ENCODE data around the gene B4GALT2. TPM values are rescaled to one million over a fixed set of nuclear protein-coding genes. Genes with fewer than 3 reads are reported as not detected.
A peak's percentile ranks its signal among the peaks of the same experiment; 100 is the strongest.

Gene B4GALT2, protein sequence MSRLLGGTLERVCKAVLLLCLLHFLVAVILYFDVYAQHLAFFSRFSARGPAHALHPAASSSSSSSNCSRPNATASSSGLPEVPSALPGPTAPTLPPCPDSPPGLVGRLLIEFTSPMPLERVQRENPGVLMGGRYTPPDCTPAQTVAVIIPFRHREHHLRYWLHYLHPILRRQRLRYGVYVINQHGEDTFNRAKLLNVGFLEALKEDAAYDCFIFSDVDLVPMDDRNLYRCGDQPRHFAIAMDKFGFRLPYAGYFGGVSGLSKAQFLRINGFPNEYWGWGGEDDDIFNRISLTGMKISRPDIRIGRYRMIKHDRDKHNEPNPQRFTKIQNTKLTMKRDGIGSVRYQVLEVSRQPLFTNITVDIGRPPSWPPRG
- total RNA-seq (2021) = 66.2 and 72.9 TPM in 2 replicates
- Bru-seq, nascent RNA = percentile 66 among the genes with signal in this experiment
- BruChase-seq, experiment 1, labeled RNA remaining after a 2-hour chase = percentile 73 among the genes with signal in this experiment
- BruChase-seq, experiment 2, labeled RNA remaining after a 6-hour chase = percentile 86 among the genes with signal in this experiment
- long read RNA-seq, transcript B4GALT2-203 (7 exons, 2,203 nt) = major isoform, 88 of 146 reads
- long read RNA-seq, partial matches to known transcripts = 30 of 146 reads
- long read RNA-seq, other reads (novel, unspliced or antisense) = 28 of 146 reads

GRCh38 chr1:43978551-43979260 lies at the start of gene B4GALT2:
TSS of gene B4GALT2 (plus strand) at chr1:43979210. CDS start at chr1:43981161, 1,951 bp downstream.
- ChIA-PET POLR2A (ENCODE audit: unreplicated experiment) (no interaction called here), CTCF (no interaction called here)
- no TSS peak for BruUV-seq (replicated peaks)
- DNase-seq = peak in 1 of 2 experiments; percentile 55
- H3K27me3 ChIP-seq (ENCODE audit: insufficient read depth, low read depth) = no peaks in the 10 kb centered on the region
- TF ChIP-seq, protein P1, sequence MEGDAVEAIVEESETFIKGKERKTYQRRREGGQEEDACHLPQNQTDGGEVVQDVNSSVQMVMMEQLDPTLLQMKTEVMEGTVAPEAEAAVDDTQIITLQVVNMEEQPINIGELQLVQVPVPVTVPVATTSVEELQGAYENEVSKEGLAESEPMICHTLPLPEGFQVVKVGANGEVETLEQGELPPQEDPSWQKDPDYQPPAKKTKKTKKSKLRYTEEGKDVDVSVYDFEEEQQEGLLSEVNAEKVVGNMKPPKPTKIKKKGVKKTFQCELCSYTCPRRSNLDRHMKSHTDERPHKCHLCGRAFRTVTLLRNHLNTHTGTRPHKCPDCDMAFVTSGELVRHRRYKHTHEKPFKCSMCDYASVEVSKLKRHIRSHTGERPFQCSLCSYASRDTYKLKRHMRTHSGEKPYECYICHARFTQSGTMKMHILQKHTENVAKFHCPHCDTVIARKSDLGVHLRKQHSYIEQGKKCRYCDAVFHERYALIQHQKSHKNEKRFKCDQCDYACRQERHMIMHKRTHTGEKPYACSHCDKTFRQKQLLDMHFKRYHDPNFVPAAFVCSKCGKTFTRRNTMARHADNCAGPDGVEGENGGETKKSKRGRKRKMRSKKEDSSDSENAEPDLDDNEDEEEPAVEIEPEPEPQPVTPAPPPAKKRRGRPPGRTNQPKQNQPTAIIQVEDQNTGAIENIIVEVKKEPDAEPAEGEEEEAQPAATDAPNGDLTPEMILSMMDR (conservative IDR thresholded peaks at IDR 0.05) = no peak
- no peak for TF ChIP-seq EZH2 (IDR thresholded peaks at IDR 0.05; ENCODE audit: low read depth)
- peak within 1 kb of the TSS; percentile 95 for H3K4me2 ChIP-seq
- H3K4me1 ChIP-seq (replicated peaks; ENCODE audit: insufficient read depth) = peaks cover 49% of the 10 kb centered on the region
- H2AFZ ChIP-seq = peak within 1 kb of the TSS; percentile 91
- H3K27ac ChIP-seq = peak within 1 kb of the TSS; percentile 38; the same call in 1 of the 2 replicates
- intact Hi-C loops (cut with micrococcal nuclease; ENCODE audit: unreplicated experiment) = loop anchor here (10.0 kb wide), 1 partner anchor 274 kb away; the partner anchor contains the start of gene ST3GAL3
- H3K9me3 ChIP-seq (ENCODE audit: insufficient read depth, low read depth) = no peaks in the 10 kb centered on the region
- no peaks in the 10 kb centered on the region for H3K9me2 ChIP-seq (ENCODE audit: insufficient read depth)
- H3K79me2 ChIP-seq (ENCODE audit: low read depth) = peaks cover 69% of the 10 kb centered on the region
- H3K36me3 ChIP-seq (ENCODE audit: low read depth) = peaks cover 16% of the 10 kb centered on the region
- peaks cover 41% of the 10 kb centered on the region; the same call in 1 of the 2 replicates for H3F3A ChIP-seq (ENCODE audit: insufficient read depth, low read depth)
- peaks cover 12% of the 10 kb centered on the region; the same call in 1 of the 2 replicates for H4K20me1 ChIP-seq (ENCODE audit: insufficient read depth)
- H3K4me3 ChIP-seq = peak within 1 kb of the TSS; percentile 90

GRCh38 chr1:43930168-43930948 lies 48.7 kb upstream of the B4GALT2 start:
- H3K9me2 ChIP-seq (ENCODE audit: insufficient read depth) = no peaks in the 10 kb centered on the region
- peaks cover 47% of the 10 kb centered on the region for H3K4me1 ChIP-seq (replicated peaks; ENCODE audit: insufficient read depth)
- H3F3A ChIP-seq (ENCODE audit: insufficient read depth, low read depth) = peaks cover 43% of the 10 kb centered on the region; the same call in 1 of the 2 replicates
- H3K27ac ChIP-seq = peak overlapping the region; percentile 69
- no peaks in the 10 kb centered on the region for H3K27me3 ChIP-seq (ENCODE audit: insufficient read depth, low read depth)
- intact Hi-C loops (cut with micrococcal nuclease; ENCODE audit: unreplicated experiment) = no loop called here
- H2AFZ ChIP-seq = no peak overlapping the region
- H3K4me2 ChIP-seq = 0 out of 2 replicates have a peak overlapping the region, but pooled peaks have one; percentile 13
- peaks cover 2% of the 10 kb centered on the region; the same call in 1 of the 2 replicates for H3K9me3 ChIP-seq (ENCODE audit: insufficient read depth, low read depth)
- ChIA-PET POLR2A (ENCODE audit: unreplicated experiment) (no interaction called here), CTCF (interaction anchor here (0.5 to 3.2 kb wide), 4 partner anchors 106 to 399 kb away, joined by 3 to 15 read pairs (median 4); no protein-coding TSS in a partner anchor)
- no peak for TF ChIP-seq EZH2 (IDR thresholded peaks at IDR 0.05; ENCODE audit: low read depth)
- TF ChIP-seq, protein P1 (conservative IDR thresholded peaks at IDR 0.05) = peak; percentile 63
- no TSS peak for BruUV-seq (replicated peaks)
- H3K36me3 ChIP-seq (ENCODE audit: low read depth) = no peaks in the 10 kb centered on the region
- DNase-seq = no peak
- H3K4me3 ChIP-seq = no peak overlapping the region
- 0 out of 2 replicates have a peak, but pooled peaks cover 5% of the 10 kb centered on the region for H3K79me2 ChIP-seq (ENCODE audit: low read depth)
- no peaks in the 10 kb centered on the region for H4K20me1 ChIP-seq (ENCODE audit: insufficient read depth)
